Kidney (tissue), 14 donors: Measurements from ENCODE around the gene SLC22A23. TPM values are rescaled to one million over a fixed set of nuclear protein-coding genes. Genes with fewer than 3 reads are reported as not detected.
A peak's percentile ranks its signal among the peaks of the same experiment; 100 is the strongest.

Experiments
- DNase-seq, 5 donors: peaks; one replicate each; pipeline ENCODE4 v3.0.0-alpha.2; 2013 to 2020
- FAIRE-seq: peaks from 2 replicates; lab custom pipeline; 2012; peaks lifted over from hg19 to GRCh38; lab: Jason Lieb, UNC
- H3K27ac ChIP-seq, 2 donors: one replicate each; pipeline ENCODE4 v1.7.0; 2013; ENCODE audit warnings: low read depth in 2 of 2, low read length in 2 of 2, inconsistent platforms in 1 of 2
- H3K27me3 ChIP-seq: one replicate; pipeline ENCODE4 v1.7.1; 2013; ENCODE audit warnings: low read length, inconsistent platforms; ENCODE audit not compliant: control insufficient read depth, insufficient read depth
- H3K36me3 ChIP-seq, 3 donors: one replicate each; pipeline versions ENCODE4 v1.7.0 to v1.7.1; 2013; ENCODE audit warnings: low read length in 3 of 3, control low read depth in 1 of 3, inconsistent platforms in 1 of 3; ENCODE audit not compliant: insufficient read depth in 3 of 3, control insufficient read depth in 2 of 3
- H3K4me1 ChIP-seq, 3 donors: one replicate each; pipeline versions ENCODE4 v1.7.0 to v1.7.1; 2013; ENCODE audit warnings: low read length in 3 of 3, inconsistent platforms in 1 of 3, low read depth in 1 of 3; ENCODE audit not compliant: control insufficient read depth in 2 of 3, insufficient read depth in 2 of 3
- H3K4me3 ChIP-seq, 3 donors: one replicate each; pipeline versions ENCODE4 v1.7.0 to v1.8.1; 2013; ENCODE audit warnings: low read length in 3 of 3, control low read depth in 1 of 3, inconsistent platforms in 1 of 3
- H3K9ac ChIP-seq, 3 donors: one replicate each; pipeline versions ENCODE4 v1.7.0 to v1.7.1; 2013; ENCODE audit warnings: low read length in 3 of 3, control low read depth in 1 of 3, inconsistent platforms in 1 of 3
- H3K9me3 ChIP-seq, 3 donors: one replicate each; pipeline versions ENCODE4 v1.7.0 to v1.7.1; 2013; ENCODE audit warnings: low read length in 3 of 3, control low read depth in 1 of 3, inconsistent platforms in 1 of 3; ENCODE audit not compliant: control insufficient read depth in 2 of 3, insufficient read depth in 1 of 3
- CTCF ChIP-seq: IDR thresholded peaks from 3 replicates; pipeline ENCODE4 v1.5.1; 2012; ENCODE audit warnings: mild to moderate bottlenecking, moderate library complexity, borderline replicate concordance; ENCODE audit not compliant: insufficient read depth; ENCODE audit errors: extremely low read depth
- intact Hi-C: fragments of 100-400 bp; cut with DNase I; formaldehyde crosslinking; loops from one replicate; pipeline ENCODE4 v1.11.1; 2022
- polyA plus RNA-seq: library from polyadenylated mRNA; stranded (reverse); fragments of 350-450 nt; fragmentation: Illumina TruSeq; extraction: RNeasy Lipid Tissue Mini Kit (QIAGEN cat#74804); gene quantifications from one replicate; pipeline ENCODE4 v1.2.3, GENCODE V29; 2014; ENCODE audit warnings: low read depth, low replicate concordance; ENCODE audit not compliant: insufficient read depth
- total RNA-seq: library from RNA; stranded (reverse); fragmentation: NEBNext Ultra II Directional; extraction: Animal tissue kit (Norgen Biotek cat#: 25700); gene quantifications from one replicate; pipeline ENCODE4 v1.2.1, GENCODE V29; 2021
- donor health status: control.
- donor health status: control.
- donor health status: control.
- donor health status: control.
- donor health status: control.
- donor health status: DM: yes; HTN: yes; CAD: no.
- donor health status: Normal renal cell carcinoma (clear cell type).

Gene SLC22A23
- total and polyA plus RNA-seq, 2 donors from 2014 or later: 5.3 to 5.7 TPM

- no peaks in the 10 kb centered on the region for H3K27me3 ChIP-seq
- FAIRE-seq (no peak), DNase-seq (no peak)
- no peak overlapping the region for H3K4me3 ChIP-seq
- no peaks in the 10 kb centered on the region for H3K36me3 ChIP-seq
- H3K27ac ChIP-seq: no peak overlapping the region
- H3K4me1 ChIP-seq: no peaks in the 10 kb centered on the region
- no peaks in the 10 kb centered on the region for H3K9me3 ChIP-seq
- H3K9ac ChIP-seq: no peak overlapping the region
- no peak for TF ChIP-seq CTCF
- intact Hi-C loops: no loop called here
Measured at GRCh38 chr6:3343089-3343883, 113.6 kb downstream of the SLC22A23 start.

- H3K27me3 ChIP-seq: no peaks in the 10 kb centered on the region
- H3K4me1 ChIP-seq: peaks cover 0 to 2% (median 0%) of the 10 kb centered on the region in 3 donors
- TF ChIP-seq CTCF: no peak
- no peak overlapping the region for H3K9ac ChIP-seq
- no peaks in the 10 kb centered on the region for H3K36me3 ChIP-seq
- FAIRE-seq (no peak), DNase-seq (peak in 1 of 5 donors; percentile 26)
- no peaks in the 10 kb centered on the region for H3K9me3 ChIP-seq
- H3K27ac ChIP-seq: no peak overlapping the region
- H3K4me3 ChIP-seq: no peak overlapping the region
- intact Hi-C loops: no loop called here
Measured at GRCh38 chr6:3341467-3341866, 115.4 kb downstream of the SLC22A23 start.

DNA sequence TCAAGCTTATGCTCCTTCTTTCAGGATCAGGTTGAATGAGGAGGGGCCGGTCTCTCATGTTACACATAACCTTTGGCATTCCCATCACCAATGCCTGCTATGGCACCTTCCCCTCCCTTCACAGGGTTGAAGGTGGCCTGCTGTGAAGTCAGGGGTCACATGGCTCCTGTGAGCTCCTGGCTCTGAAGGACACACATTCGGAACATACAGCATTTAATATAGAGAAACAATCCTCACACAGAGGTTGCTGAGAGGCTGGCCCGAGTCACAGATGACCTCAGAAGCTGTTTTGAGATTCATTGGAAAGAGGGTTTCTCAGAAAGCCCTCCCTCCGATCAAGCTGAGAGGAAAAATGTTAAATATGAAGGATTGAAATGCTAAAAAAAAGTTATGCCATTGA lies 116.0 kb downstream of the SLC22A23 start:
- TF ChIP-seq CTCF: no peak
- Histone ChIP-seq H3K27ac (no peak overlapping the region), H3K36me3 (no peaks in the 10 kb centered on the region), H3K9ac (no peak overlapping the region), H3K27me3 (no peaks in the 10 kb centered on the region), H3K4me1 (peaks cover 0 to 2% (median 0%) of the 10 kb centered on the region in 3 donors), H3K4me3 (no peak overlapping the region), H3K9me3 (no peaks in the 10 kb centered on the region)
- FAIRE-seq (no peak), DNase-seq (no peak)
- intact Hi-C loops: no loop called here
